ENCODE measurements around the gene WDFY2. TPM values are rescaled to one million over a fixed set of nuclear protein-coding genes. Genes with fewer than 3 reads are reported as not detected.

WDFY2 gene
- total RNA-seq, 1 experiment from 2014 or later = 26.4 TPM

GRCh38 chr13:51688937-51689662, 104.8 kb downstream of the WDFY2 start:
- WGBS (ENCODE audit: extremely low coverage, insufficient read length, low lambda C conversion rate) = no CpG with 5 or more reads among the region's 8 CpGs
- no peak overlapping the region for H2BK15ac ChIP-seq (ENCODE audit: low read depth, low read length)
- Mint-ChIP-seq H3K4me3 (peak overlapping the region in 1 of 2 experiments; percentile 51; a peak in 2 of 5 replicates), H3K27me3 (ENCODE audit: low read depth) (no peaks in the 10 kb centered on the region), H3K9me3 (peaks cover 3 to 4% of the 10 kb centered on the region in 2 experiments; a peak in 4 of 5 replicates), H3K4me1 (peaks cover 25 to 32% of the 10 kb centered on the region in 2 experiments), H3K36me3 (ENCODE audit: insufficient read depth in 1 of 3, low read depth in 3 of 3) (peaks cover 2 to 4% (median 3%) of the 10 kb centered on the region in 3 experiments; a peak in 4 of 7 replicates), H3K27ac (peak overlapping the region in 1 of 3 experiments; percentile 86; a peak in 3 of 7 replicates)
- H3K4ac ChIP-seq (ENCODE audit: low read depth, low read length) = no peak overlapping the region
- no peak overlapping the region for H2AFZ ChIP-seq (ENCODE audit: low read length)
- no peak overlapping the region for H3K14ac ChIP-seq (ENCODE audit: insufficient read depth, low read length)
- H3T11ph ChIP-seq (ENCODE audit: low read length) = no peak overlapping the region
- H3K23me2 ChIP-seq (ENCODE audit: insufficient read length, low read depth, low read length, poor library complexity, severe bottlenecking) = no peaks in the 10 kb centered on the region
- TF ChIP-seq, protein P1, sequence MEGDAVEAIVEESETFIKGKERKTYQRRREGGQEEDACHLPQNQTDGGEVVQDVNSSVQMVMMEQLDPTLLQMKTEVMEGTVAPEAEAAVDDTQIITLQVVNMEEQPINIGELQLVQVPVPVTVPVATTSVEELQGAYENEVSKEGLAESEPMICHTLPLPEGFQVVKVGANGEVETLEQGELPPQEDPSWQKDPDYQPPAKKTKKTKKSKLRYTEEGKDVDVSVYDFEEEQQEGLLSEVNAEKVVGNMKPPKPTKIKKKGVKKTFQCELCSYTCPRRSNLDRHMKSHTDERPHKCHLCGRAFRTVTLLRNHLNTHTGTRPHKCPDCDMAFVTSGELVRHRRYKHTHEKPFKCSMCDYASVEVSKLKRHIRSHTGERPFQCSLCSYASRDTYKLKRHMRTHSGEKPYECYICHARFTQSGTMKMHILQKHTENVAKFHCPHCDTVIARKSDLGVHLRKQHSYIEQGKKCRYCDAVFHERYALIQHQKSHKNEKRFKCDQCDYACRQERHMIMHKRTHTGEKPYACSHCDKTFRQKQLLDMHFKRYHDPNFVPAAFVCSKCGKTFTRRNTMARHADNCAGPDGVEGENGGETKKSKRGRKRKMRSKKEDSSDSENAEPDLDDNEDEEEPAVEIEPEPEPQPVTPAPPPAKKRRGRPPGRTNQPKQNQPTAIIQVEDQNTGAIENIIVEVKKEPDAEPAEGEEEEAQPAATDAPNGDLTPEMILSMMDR (conservative IDR thresholded peaks at IDR 0.05) = no peak
- no peaks in the 10 kb centered on the region for H3K79me1 ChIP-seq (ENCODE audit: insufficient read depth, low read depth, low read length, poor library complexity, severe bottlenecking)
- no peak overlapping the region for H3K9ac ChIP-seq (ENCODE audit: extremely low read depth, insufficient read length, low read length)
- H4K8ac ChIP-seq (replicated peaks; ENCODE audit: insufficient read length, low read depth, low read length) = no peak overlapping the region
- H2AK5ac ChIP-seq (ENCODE audit: insufficient read length, low read length) = no peak overlapping the region
- no peaks in the 10 kb centered on the region for H3K9me3 ChIP-seq (ENCODE audit: control insufficient read depth, low read depth, low read length)
- no peaks in the 10 kb centered on the region for H4K20me1 ChIP-seq (ENCODE audit: control insufficient read depth, insufficient read depth, insufficient read length)
- 0 out of 2 replicates have a peak, but pooled peaks cover 2% of the 10 kb centered on the region for H3K79me2 ChIP-seq (ENCODE audit: insufficient read depth, low read length)
- H4K5ac ChIP-seq (ENCODE audit: insufficient read length, low read depth, low read length) = no peak overlapping the region
- H3K23ac ChIP-seq (ENCODE audit: insufficient read length, low read depth, low read length) = no peak overlapping the region
- H3K18ac ChIP-seq (ENCODE audit: insufficient read length, low read depth, low read length) = no peak overlapping the region
- no peak overlapping the region for H3K4me2 ChIP-seq (ENCODE audit: insufficient read depth, insufficient read length, low read length)
- H3K56ac ChIP-seq (ENCODE audit: insufficient read length, low read depth, low read length) = no peak overlapping the region
- H2BK20ac ChIP-seq (ENCODE audit: low read depth, low read length, poor library complexity, severe bottlenecking) = no peak overlapping the region
- H3K27me3 ChIP-seq (ENCODE audit: insufficient read depth, low read length) = no peaks in the 10 kb centered on the region
- no peak overlapping the region for H2BK12ac ChIP-seq (ENCODE audit: insufficient read length, low read depth, low read length)
- H4K91ac ChIP-seq (ENCODE audit: insufficient read length, low read depth, low read length) = no peak overlapping the region
- H2BK120ac ChIP-seq (ENCODE audit: low read depth, low read length, poor library complexity, severe bottlenecking) = no peak overlapping the region
- no peak for DNase-seq
- no peak overlapping the region for H3K27ac ChIP-seq (ENCODE audit: insufficient read length, low read depth, low read length)
- H3K4me1 ChIP-seq (ENCODE audit: insufficient read depth, low read length) = no peaks in the 10 kb centered on the region; the same call in 1 of the 2 replicates
- no peak overlapping the region for H2BK5ac ChIP-seq (ENCODE audit: insufficient read length, low read length)
